ENCODE results near the gene ASCC3. TPM values are rescaled to one million over a fixed set of nuclear protein-coding genes. Genes with fewer than 3 reads are reported as not detected.

ASCC3 gene
- total and polyA plus RNA-seq, 2 of the 4 experiments (the other 2 are of a cell fraction), result 25.8 to 104 TPM

GRCh38 chr6:100775667-100776066 is 105.5 kb downstream of the ASCC3 start:
- Histone ChIP-seq H2BK5ac (ENCODE audit: low read depth, low read length, poor library complexity, severe bottlenecking) (no peak overlapping the region), H3K4me2 (ENCODE audit: low read depth, low read length) (no peak overlapping the region), H3K79me1 (ENCODE audit: low read depth in 1 of 2, low read length in 2 of 2) (peaks cover 6 to 7% of the 10 kb centered on the region in 2 experiments; a peak in 2 of 4 replicates), H4K5ac (ENCODE audit: low read depth, low read length) (no peak overlapping the region), H4K91ac (ENCODE audit: insufficient read depth, low read depth, low read length) (no peak overlapping the region), H3K56ac (ENCODE audit: extremely low read depth, insufficient read depth, low read length) (no peak overlapping the region), H3K23ac (ENCODE audit: low read depth, low read length) (no peak overlapping the region), H3K9me3 (ENCODE audit: control insufficient read depth, insufficient read depth, low read length) (no peaks in the 10 kb centered on the region), H3K9me1 (ENCODE audit: insufficient read depth, low read length) (peaks cover 4% of the 10 kb centered on the region), H4K20me1 (ENCODE audit: insufficient read depth, low read length) (no peaks in the 10 kb centered on the region), H3K4me3 (ENCODE audit: insufficient read depth, low read depth, low read length) (no peak overlapping the region), H3K4ac (ENCODE audit: low read depth, low read length) (no peak overlapping the region), H3K18ac (ENCODE audit: low read depth, low read length) (no peak overlapping the region), H2BK20ac (ENCODE audit: low read depth, low read length) (no peak overlapping the region), H2BK120ac (ENCODE audit: low read depth, low read length) (no peak overlapping the region), H3K36me3 (ENCODE audit: control insufficient read depth, insufficient read depth, low read length) (no peaks in the 10 kb centered on the region), H2BK15ac (ENCODE audit: low read depth, low read length) (no peak overlapping the region), H2AFZ (replicated peaks; ENCODE audit: low read length, poor library complexity) (no peak overlapping the region), H2AK5ac (ENCODE audit: low read depth, low read length) (no peak overlapping the region), H3K14ac (replicated peaks; ENCODE audit: low read depth, low read length) (no peak overlapping the region), H3K27me3 (ENCODE audit: control insufficient read depth, insufficient read depth, low read length) (no peaks in the 10 kb centered on the region), H3K9ac (ENCODE audit: low read depth, low read length) (no peak overlapping the region), H4K8ac (ENCODE audit: low read depth in 2 of 2, low read length in 2 of 2) (no peak overlapping the region), H3K27ac (ENCODE audit: insufficient read depth, low read length) (no peak overlapping the region), H3K4me1 (ENCODE audit: control insufficient read depth, insufficient read depth, low read length) (peaks cover 2% of the 10 kb centered on the region; the same call in 1 of the 2 replicates), H2AK9ac (replicated peaks; ENCODE audit: low read depth, low read length, poor library complexity) (no peak overlapping the region)
- BruUV-seq (replicated peaks), result no TSS peak
- ChIA-PET CTCF (no interaction called here), POLR2A (ENCODE audit: unreplicated experiment) (no interaction called here)
- 100% methylated on average over 1 of the region's 2 CpGs; no CpG with 5 or more reads in 1 of the 2 experiments for WGBS, 2 experiments (ENCODE audit: extremely low coverage in 2 of 2, insufficient read length in 1 of 2)
- in situ Hi-C loops (cut with MboI; ENCODE audit: low sequenced_read_pairs), result no loop called here
- dilution Hi-C loops (cut with HindIII; ENCODE audit: low sequenced_read_pairs, unreplicated experiment), result no loop called here
- DNase-seq (no peak), ATAC-seq (ENCODE audit: low read depth) (no peak)
- intact Hi-C loops (cut with micrococcal nuclease), result loop anchor here (10.0 kb wide), 1 partner anchor 619 kb away; the partner anchor contains the start of gene GRIK2
- TF ChIP-seq CTCF (conservative IDR thresholded peaks at IDR 0.05; ENCODE audit: low read depth, low read length), result peak; percentile 22; the same call in 1 of the 2 replicates
- TF ChIP-seq SMC3 (IDR thresholded peaks at IDR 0.05; ENCODE audit: low read depth, low read length), result 0 out of 2 replicates have a peak, but pooled peaks have one; percentile 8
- TF ChIP-seq RAD21 (IDR thresholded peaks at IDR 0.05; ENCODE audit: low read length), result peak; percentile 15; the same call in 1 of the 2 replicates
- no peak for TF ChIP-seq POLR2A (IDR thresholded peaks at IDR 0.05; ENCODE audit: low read depth, low read length)
- no peak for TF ChIP-seq RFX5 (IDR thresholded peaks at IDR 0.05; ENCODE audit: low read depth, low read length)
- no peak for TF ChIP-seq MAZ (IDR thresholded peaks at IDR 0.05; ENCODE audit: borderline replicate concordance, low read depth, low read length)
- no peak for TF ChIP-seq USF2 (IDR thresholded peaks at IDR 0.05; ENCODE audit: low read depth, low read length)
- TF ChIP-seq CEBPB (IDR thresholded peaks at IDR 0.05; ENCODE audit: low read depth, low read length), result no peak
- no peak for TF ChIP-seq CHD1 (IDR thresholded peaks at IDR 0.05; ENCODE audit: low read depth, low read length)
